ENCODE data around the gene BCLAF3.

- no peak for TF ChIP-seq POLR2A (IDR thresholded peaks at IDR 0.05)
- TF ChIP-seq POLR2AphosphoS5 (IDR thresholded peaks at IDR 0.05; ENCODE audit: insufficient read depth in 1 of 2, low read depth in 1 of 2), result no peak
- TF ChIP-seq CTCF (IDR thresholded peaks at IDR 0.05), result no peak
Observed at GRCh38 chrX:19956923-19957322, 33.9 kb downstream of the BCLAF3 start.
